Left ventricle myocardium superior (tissue), 1 donor: ENCODE results near the gene ZBTB16. TPM values are rescaled to one million over a fixed set of nuclear protein-coding genes. Genes with fewer than 3 reads are reported as not detected.
A peak's percentile ranks its signal among the peaks of the same experiment; 100 is the strongest.
"Not testable (repeated sequence)": the region's sequence is repeated elsewhere in the genome, so short reads cannot be mapped to it uniquely, and the experiment has no call there.

ENCODE experiments used
- ATAC-seq: fragments of 200-7000 bp; cut with Tn5 transposase; one replicate; pipeline ENCODE4 v1.9.1; 2020; ENCODE audit warnings: mild to moderate bottlenecking, moderate library complexity
- DNase-seq: peaks from one replicate; pipeline ENCODE4 v3.0.0-alpha.2; 2020
- intact Hi-C: fragments of 100-400 bp; cut with micrococcal nuclease; formaldehyde crosslinking; loops from one replicate; pipeline ENCODE4 v1.11.0; 2022
- total RNA-seq: library from RNA; stranded (reverse); fragmentation: NEBNext Ultra II Directional; extraction: Animal tissue kit (Norgen Biotek cat#: 25700); gene quantifications from one replicate; pipeline ENCODE4 v1.2.1, GENCODE V29; 2021
- donor health status: DM: no; HTN: yes; CAD: no; lungs with severe emphysema.

ZBTB16 gene
- total RNA-seq, 1 donor from 2014 or later = 67.3 TPM

DNA sequence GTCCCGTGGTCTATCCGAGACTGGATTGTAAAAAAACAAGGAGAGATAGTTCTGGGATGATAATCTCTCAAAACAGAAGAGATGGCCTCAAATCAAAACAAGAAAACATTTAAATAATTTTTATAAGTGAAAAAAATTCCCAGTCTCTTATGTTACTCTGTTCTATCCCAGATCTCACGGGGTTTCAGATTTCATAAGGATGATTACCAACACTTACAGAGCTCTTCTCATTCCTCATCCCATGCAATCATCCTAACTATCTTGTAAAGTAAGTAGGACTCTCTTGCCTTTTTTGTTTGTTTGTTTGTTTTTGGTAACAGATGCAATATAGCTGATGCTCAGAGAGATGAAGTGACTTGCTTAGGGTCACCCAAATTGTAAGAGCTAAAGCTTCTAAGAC, 20.0 kb upstream of the ZBTB16 start:
- intact Hi-C loops = loop anchor here (5.0 kb wide), 1 partner anchor 223 kb away; no protein-coding TSS in a partner anchor
- DNase-seq (no peak), ATAC-seq (no peak)

DNA sequence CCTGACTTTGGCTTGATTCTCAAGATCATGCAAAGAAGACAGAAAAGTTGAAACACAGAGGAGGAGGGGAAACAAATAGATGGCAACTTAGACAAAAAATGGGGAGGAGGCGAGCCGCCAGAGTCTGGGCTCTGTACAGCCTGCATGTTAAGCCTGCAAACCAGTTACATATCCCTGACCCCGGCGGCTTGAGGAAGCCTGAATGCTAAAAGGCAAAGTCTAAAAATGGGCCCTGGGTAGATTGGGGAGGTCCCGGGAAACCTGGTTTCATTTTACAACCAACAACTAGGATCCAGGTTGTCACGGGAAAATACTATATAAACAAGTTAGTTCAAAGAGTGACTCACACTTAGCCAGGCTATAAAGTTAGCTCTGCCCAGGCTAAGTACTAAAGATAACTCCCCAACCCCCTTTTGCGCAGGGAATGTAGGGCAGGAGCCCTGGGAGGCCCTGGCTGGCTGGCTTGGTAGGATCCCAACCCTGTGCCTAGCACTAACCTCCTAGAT, 18.8 kb upstream of the ZBTB16 start:
- ATAC-seq (peak; percentile 60), DNase-seq (no peak)
- intact Hi-C loops = no loop called here

DNA sequence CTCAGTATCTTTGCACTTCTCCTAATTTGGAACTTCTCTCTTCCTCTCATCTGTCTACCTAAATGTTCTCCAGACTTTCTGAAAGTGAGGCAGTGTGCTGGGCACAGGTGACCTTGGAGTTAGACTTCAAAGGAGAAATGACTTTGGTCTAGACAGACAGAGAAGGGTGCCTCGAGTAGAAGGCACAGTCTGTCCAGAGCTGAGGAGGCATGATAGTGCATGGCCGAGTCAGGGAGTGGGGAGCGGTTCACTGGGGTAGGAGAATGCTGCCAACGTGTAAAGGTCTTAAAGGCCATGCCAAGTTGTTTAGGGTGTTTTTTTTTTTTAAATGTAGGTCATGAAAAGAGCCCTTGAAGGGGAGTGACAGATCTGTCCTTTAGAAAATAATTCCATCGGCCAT, 17.3 kb upstream of the ZBTB16 start:
- DNase-seq (no peak), ATAC-seq (peak; percentile 37)
- intact Hi-C loops = no loop called here

DNA sequence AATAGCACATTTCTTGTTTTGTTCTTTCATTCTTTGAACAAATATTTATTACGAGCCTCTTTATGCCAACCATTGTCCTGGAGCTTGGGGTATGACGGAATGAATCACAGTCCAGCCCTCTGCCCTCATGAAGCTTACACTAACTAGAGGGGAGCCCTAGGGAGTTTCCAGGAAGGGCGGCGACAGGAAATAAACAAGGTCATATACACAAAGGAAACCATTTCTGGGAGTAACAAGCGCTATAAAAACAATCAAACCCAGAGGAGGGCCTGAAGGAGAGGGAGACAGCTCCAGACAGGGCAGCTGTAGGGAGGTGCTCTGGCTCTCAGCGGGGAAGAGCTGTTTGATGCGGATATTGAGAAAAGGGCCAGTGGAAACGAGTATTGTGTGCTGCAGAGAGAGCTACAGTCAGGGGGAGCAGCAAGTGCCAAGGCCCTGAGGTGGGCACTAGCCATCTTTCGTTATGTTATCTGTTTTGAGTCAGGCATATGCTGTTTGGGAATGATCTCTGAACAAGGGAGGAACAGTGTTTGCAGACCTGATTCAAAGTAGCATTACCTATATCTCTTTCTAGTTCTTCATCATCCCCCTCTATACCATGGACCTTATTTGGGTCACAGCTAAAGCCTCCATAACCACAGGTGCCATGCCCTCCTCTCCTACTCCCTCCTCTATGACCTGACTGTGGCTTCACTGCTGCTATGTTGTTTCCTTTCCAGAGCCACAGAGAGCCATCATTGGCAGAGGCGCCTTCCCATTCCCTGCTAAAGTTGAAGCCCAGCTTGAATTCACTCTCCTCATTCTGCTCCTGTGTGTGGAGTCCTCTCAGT, 15.3 kb upstream of the ZBTB16 start:
- DNase-seq = no peak
- peak; percentile 55 for ATAC-seq
- intact Hi-C loops = no loop called here

DNA sequence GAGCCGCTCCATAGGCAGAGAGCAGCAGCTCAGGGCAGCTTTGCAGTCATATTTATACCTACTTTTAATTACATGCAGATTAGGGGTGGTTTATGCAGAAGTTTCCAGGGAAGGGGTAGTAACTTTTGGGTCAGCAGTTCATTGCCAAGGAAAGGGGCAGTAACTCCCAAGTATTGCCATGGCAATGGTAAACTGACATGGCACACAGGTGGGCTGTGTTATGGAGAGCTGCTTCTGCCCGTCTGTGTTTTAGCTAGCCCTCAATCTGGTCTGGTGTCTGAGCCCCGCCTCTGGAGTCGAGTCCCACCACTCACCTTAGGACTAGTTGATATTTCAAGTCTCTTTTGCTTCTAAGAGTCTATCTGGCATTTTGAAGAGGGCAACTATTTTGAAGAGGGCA, 12.2 kb upstream of the ZBTB16 start:
- intact Hi-C loops = no loop called here
- ATAC-seq (no peak), DNase-seq (no peak)

DNA sequence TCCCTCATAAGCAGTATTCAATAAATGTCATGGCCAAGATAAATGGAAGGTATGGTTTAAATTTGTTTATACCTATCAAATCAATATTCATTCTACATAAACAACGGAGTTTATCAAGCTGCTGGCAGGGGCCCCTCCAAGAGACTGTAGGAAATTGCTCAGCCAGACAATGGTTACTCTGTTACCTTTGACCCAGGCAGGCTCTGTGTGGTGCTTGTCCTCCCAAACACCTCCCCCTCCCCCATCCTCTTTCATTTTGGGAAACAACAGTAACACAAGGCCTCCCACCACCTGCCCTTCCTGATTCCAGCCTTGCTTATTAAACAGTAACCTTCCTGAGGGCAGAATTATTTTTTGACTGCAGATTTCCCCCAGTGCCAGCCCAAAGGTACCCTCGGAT, 10.5 kb upstream of the ZBTB16 start:
- DNase-seq = no peak
- intact Hi-C loops = no loop called here
- ATAC-seq = no peak

DNA sequence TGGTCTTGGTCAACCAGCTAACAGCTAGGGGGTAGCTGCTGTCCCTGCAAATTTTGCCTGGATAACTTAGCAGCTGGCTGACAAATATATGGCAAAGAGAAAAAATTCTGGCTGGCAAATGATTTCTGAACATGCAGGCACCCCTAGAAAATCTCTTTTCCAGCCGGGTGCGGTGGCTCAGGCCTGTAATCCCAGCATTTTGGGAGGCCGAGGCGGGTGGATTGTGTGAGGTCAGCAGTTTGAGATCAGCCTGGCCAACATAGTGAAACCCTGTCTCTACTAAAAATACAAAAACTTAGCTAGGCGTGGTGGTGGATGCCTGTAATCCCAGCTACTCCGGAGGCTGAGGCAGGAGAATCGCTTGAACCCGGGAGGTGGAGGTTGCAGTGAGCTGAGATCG, 9.7 kb upstream of the ZBTB16 start:
- intact Hi-C loops, ATAC-seq, DNase-seq: not testable (repeated sequence)

DNA sequence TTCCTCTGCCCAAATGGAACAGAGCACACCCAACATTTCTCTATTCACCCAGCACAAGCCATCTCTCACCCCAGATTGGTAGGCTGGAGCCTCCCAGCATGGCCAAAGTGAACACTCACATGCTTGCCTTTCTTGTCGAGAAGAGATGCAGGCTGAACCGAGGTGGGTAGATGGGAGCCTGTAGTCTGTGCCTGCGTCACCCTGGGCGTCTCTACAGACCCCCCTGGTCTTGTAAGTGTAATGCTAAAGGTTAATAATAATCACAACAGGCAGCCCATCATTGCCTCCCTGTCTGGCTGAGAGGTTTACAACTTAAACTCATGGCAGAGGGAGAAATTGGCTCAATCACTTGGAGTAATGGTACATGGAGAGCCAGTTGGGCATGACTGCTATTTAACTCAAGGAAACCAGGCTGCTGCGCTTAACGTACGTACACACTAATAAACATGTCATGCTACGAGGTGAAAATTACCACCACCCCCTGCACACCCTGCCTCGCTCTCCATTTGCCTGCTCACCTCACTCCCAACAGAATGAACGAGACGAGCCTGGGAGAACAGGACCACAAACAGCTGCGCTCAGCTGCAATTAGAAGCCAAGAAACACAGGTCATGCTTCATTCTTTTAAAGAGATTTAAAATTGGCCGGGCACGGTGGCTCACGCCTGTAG, 9.1 kb upstream of the ZBTB16 start:
- intact Hi-C loops = no loop called here
- DNase-seq (no peak), ATAC-seq (no peak)

DNA sequence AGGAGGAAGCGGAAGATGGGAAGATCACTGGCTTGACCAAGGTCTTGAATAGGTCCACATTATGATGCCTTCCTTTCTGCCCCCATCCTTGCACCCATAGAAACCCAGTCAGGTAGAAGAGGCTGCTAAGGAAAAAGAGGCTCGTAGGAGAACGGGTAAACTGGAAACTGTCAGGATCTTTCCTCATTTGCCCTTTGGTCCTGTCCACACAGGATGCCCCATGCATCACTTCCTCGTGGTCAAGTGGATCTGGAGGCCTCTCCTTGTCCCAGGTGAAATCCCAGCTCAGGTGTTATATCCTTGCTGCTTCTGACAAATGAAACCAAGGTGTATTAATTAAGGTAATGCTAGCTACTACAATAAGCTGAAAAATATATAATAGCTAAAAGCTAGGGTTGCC, 8.0 kb upstream of the ZBTB16 start:
- ATAC-seq (no peak), DNase-seq (no peak)
- intact Hi-C loops = no loop called here

DNA sequence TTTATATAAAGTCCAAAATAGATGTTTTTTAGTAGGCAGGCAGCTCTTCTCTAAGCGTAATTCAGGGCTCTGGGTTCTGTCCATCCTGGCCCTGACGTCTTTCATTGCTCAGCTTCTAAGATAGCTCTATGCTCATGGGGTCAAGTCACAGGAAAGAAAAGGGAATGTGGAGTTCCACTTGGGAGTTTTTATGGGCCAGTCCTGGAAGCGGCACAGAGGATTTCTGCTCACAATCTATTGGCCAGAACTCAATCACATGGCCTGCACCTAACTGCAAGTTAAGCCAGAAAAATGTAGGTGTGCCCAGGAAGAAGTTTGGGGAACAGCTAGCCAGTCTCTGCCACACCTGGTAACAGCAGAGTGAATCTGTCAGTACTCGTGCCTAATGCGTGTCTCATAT, 7.4 kb upstream of the ZBTB16 start:
- no peak for DNase-seq
- intact Hi-C loops = no loop called here
- no peak for ATAC-seq

DNA sequence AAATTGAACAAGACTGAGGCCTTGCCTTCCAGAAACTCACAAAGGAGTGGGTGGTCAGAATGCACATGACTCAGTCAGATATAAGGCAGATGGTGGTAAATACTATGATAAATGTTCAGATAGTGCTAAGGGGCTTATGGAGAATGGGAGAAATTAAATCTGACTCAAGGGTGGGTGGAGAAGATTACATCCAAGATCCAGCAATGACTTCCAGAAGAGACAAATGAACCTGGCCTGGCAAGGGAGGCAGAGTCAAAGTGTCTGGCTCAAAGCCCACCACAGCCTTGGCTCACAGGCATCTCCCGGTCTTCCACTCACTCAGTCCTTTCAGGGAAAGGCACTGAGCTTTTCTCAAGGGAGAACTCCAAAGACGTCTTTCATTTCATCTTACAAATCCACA, 6.1 kb upstream of the ZBTB16 start:
- no peak for ATAC-seq
- intact Hi-C loops = no loop called here
- DNase-seq = no peak

DNA sequence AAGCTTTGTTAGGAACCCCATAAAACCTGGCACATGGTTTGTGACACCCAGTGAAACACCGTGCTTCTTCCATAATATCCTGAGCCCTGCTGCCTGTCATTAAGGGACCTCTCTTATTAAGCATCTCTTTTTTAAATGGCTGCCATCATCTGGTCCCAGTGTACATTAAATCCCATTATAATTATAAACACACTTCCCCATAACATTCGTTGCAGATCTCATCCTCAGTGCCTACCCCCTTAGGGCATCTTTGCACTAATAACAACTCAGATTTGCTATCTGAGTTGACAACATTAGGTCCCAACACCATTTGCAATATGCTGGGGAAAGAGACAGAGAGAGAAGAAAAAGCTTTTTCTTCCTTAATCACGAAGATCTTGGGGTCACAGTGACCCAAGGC, 4.7 kb upstream of the ZBTB16 start:
- ATAC-seq = no peak
- DNase-seq = no peak
- intact Hi-C loops = no loop called here

DNA sequence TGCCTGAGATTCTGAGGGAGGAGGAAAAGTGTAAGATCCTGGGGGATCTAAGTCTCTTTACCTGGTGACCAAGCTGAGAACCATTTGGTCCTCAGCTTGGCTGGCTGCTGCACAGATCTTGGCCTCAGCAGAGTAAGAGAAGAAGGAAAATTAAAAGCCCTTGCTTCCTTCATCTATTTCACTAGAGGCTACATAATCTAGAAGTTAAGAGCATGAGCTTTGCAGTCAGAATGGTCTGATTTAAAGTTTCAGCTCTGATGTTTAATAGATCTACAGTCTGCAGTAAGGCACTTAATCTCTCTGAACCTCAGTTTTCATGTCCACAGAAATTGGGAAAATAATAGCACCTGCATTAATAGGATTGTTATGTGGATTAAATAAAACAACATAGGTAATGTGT, 3.1 kb upstream of the ZBTB16 start:
- intact Hi-C loops = no loop called here
- no peak for DNase-seq

DNA sequence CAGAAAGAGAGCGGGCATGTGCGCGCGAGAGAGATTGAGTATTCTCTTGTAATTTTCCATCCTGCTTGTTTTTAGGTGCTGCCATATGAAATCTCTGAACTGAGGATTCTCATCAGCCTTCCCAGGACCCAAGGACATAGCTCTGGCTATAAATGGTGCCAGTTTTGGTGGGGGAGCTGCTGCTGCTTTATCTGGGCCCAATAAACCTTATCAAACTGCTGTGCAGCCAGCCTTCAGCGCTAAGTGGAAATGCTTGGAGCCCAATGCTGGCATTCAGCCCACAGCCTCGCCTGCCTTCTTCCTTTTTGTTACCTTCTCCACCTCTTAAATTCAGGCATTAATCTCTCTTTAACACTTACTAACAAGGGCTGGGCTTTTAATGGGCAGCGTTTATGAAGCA, 2.4 kb upstream of the ZBTB16 start:
- peak; percentile 68 for DNase-seq
- intact Hi-C loops = no loop called here

More for the DNA sequence above, 3.1 kb upstream of the ZBTB16 start:
- ATAC-seq = no peak

DNA sequence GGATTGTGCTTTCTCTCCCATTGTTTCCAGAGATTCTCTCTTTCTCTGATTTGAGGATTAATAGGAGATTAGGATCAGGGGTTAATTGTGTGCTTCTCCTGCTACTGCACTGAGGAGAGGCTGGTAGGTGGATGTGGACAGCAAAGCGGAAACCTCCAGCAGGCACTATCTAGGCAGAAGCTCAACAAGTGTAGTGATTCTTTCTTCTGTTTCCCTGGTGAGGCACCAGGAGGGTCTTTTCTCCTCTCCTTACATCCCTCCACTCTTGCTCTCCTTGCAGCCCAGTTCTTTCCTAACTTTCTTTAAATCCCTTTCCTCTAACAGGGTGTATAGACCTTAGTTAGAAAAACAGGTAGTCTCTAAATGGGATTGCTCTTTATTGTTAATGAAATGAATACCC, 1.9 kb upstream of the ZBTB16 start:
- DNase-seq = no peak
- intact Hi-C loops = no loop called here
- ATAC-seq = no peak

More for the DNA sequence above, 2.4 kb upstream of the ZBTB16 start:
- no peak for ATAC-seq

DNA sequence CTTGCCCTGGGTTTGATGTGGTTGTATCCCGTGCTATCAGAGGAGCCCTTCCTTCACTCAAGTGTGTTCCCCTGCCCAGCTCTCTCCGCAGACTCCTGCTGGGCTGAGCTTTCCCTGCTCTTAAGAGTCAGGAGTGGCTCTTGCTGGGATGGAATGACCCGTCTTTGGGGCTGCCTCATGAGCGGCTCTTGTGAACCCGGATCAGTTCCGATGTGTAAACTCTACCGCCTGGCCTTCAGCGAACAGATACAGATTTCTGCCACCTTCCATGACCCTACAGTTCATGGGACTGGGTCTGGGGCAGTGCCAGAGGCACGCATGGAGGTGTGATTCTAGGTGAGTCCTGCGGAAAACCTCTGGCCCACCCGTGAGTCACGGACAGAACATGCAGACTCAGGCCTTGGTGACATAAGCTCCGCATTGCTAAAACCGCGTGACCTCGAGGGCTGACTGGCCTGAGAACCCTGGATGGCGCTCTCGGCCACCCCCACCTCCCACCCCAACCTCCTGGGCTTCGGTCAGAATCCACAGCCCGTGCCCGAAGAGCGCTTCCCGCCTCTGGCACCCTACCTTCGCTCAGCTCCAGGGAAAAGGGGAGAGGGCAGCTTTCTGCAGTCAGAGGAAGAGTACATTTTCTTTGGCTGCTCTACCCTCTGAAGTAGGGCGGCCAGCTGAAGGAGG, 1.3 kb upstream of the ZBTB16 start:
- ATAC-seq = no peak
- peak; percentile 57 for DNase-seq
- intact Hi-C loops = no loop called here

DNA sequence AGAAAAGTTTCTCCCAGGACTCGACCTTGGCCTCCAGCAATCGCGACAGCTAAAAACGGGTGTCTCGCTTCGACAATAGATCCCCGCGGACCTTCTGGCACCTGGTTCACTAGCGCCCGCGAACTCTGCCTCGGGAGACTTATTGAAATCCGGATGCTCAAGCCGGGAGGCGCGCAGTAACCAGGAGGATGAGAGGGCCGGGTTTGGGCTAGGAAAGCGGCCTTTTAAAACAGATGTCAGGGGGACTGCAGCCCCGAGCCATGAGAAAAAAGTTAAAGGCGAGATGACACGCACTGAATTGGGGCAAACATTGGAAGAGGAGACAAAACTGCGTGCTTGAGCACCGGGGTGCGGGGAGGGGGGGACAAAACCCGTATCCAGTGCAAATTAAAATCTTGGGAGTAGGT, 637 bp upstream of the ZBTB16 start:
- DNase-seq (peak; percentile 67), ATAC-seq (peak; percentile 0)
- intact Hi-C loops = no loop called here

DNA sequence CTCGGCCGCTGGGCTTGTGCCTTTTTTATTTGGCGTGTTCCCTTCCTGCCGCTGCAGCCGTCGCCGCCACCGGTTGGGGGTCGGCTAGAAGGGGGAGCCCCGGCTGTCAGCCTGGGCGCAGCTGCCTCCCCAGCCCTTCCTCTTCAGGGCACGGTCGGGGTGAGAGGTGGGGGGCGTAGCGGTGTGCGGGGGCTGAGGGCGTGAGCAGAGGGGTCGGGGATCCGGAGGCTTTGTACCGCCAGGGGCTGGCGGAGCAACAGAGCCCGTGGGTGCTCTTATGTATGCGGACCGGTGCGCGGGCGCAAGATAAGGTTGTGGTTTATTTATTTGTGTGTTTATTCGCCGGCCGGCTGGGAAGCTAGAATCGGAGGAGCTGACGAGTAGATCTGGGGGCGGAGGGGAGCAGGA, 477 bp downstream of the ZBTB16 start:
- peak; percentile 66 for DNase-seq
- intact Hi-C loops = no loop called here
- peak; percentile 21 for ATAC-seq

DNA sequence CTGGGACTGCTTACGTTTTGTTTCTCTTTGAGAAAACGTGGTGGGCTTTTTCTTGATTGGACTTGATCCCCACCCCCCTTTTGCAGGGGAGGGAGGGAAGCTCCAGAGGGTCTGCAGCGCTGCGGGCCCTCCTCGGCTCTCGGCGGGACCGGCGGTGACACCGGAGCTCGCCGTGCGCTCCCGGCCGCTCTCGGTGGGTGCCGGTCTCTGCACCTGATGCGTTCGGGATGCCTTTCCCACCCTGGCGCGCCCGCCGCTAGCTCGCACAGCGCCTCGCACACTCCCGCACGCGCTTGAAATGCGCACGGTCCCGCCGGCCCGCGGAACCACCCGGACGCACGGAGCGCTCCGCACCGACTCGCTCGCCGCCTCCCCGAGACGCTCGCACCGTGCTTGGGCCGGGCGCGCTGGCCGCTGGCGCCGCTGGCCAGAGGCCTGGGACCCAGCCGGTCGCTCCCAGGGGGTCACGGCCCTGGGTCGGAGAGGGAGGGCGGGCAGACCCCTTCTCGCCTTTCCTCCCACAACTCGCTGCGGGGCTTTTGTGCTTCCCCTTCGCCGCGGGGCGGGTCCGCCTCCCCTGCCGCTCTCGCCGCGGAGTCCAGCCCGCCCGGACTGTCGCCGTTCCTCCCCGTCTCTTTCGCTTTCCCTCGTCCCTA, 1.0 kb downstream of the ZBTB16 start:
- peak; percentile 15 for ATAC-seq
- DNase-seq = peak; percentile 71
- intact Hi-C loops = no loop called here
